Measurements from ENCODE around the gene NSMCE3.

DNA sequence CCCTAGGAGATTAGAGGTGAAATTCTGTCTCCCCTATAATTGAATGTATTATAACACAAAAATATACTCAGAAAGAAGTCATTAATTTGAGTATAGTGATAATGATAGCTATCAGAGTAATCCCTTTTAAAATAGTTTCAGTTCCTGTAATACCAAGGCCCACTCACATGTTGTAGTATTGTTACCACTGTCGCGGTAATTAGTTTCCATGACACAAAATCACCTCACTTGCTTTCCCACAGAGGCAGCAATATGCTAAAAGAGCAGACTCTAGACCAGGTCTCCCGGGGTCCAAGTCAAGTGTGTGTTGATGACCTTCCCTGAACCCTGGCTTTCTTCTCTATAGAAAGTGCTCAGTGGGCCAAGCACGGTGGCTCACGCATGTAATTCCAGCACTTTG lies 39.5 kb upstream of the NSMCE3 start:
- TF ChIP-seq CTCF (IDR thresholded peaks at IDR 0.05) (no peak), EZH2 (IDR thresholded peaks at IDR 0.05) (no peak), EZH2phosphoT487 (IDR thresholded peaks at IDR 0.05) (no peak)

All from neural progenitor cell (in vitro differentiated cells).